ENCODE measurements around the gene ABCC4.
"Not testable (repeated sequence)": the region's sequence is repeated elsewhere in the genome, so short reads cannot be mapped to it uniquely, and the experiment has no call there.

The ABCC4 gene

GRCh38 chr13:95198606-95199005 lies 102.6 kb downstream of the ABCC4 start:
- not testable (repeated sequence) for DNase-seq (ENCODE audit: low read depth, low spot score)

GRCh38 chr13:95197548-95197947 lies 103.7 kb downstream of the ABCC4 start:
- DNase-seq (ENCODE audit: low read depth, low spot score) = no peak

- no peak for DNase-seq (ENCODE audit: low read depth, low spot score)
Measured at GRCh38 chr13:95195146-95195545, 106.1 kb downstream of the ABCC4 start.

- DNase-seq (ENCODE audit: low read depth, low spot score) = no peak
Measured at GRCh38 chr13:95193509-95194230, 107.6 kb downstream of the ABCC4 start.

GRCh38 chr13:95192998-95193397 lies 108.3 kb downstream of the ABCC4 start:
- no peak for DNase-seq (ENCODE audit: low read depth, low spot score)

GRCh38 chr13:95192564-95192945 lies 108.7 kb downstream of the ABCC4 start:
- DNase-seq (ENCODE audit: low read depth, low spot score) = not testable (repeated sequence)

GRCh38 chr13:95191821-95192563 lies 109.3 kb downstream of the ABCC4 start:
- DNase-seq (ENCODE audit: low read depth, low spot score) = peak; percentile 64

GRCh38 chr13:95188128-95188527 lies 113.1 kb downstream of the ABCC4 start:
- no peak for DNase-seq (ENCODE audit: low read depth, low spot score)

GRCh38 chr13:95185851-95186250 lies 115.4 kb downstream of the ABCC4 start:
- no peak for DNase-seq (ENCODE audit: low read depth, low spot score)

GRCh38 chr13:95185311-95185710 lies 115.9 kb downstream of the ABCC4 start:
- no peak for DNase-seq (ENCODE audit: low read depth, low spot score)

GRCh38 chr13:95184317-95184716 lies 116.9 kb downstream of the ABCC4 start:
- DNase-seq (ENCODE audit: low read depth, low spot score) = no peak

GRCh38 chr13:95182570-95183265 lies 118.5 kb downstream of the ABCC4 start:
- DNase-seq (ENCODE audit: low read depth, low spot score) = no peak

- no peak for DNase-seq (ENCODE audit: low read depth, low spot score)
Measured at GRCh38 chr13:95181586-95181985, 119.7 kb downstream of the ABCC4 start.

- no peak for DNase-seq (ENCODE audit: low read depth, low spot score)
Measured at GRCh38 chr13:95180513-95181245, 120.6 kb downstream of the ABCC4 start.

GRCh38 chr13:95176611-95177259 lies 124.5 kb downstream of the ABCC4 start:
- DNase-seq (ENCODE audit: low read depth, low spot score) = no peak

GRCh38 chr13:95174517-95174916 lies 126.7 kb downstream of the ABCC4 start:
- DNase-seq (ENCODE audit: low read depth, low spot score) = no peak

GRCh38 chr13:95168191-95168590 lies 133.1 kb downstream of the ABCC4 start:
- no peak for DNase-seq (ENCODE audit: low read depth, low spot score)

- not testable (repeated sequence) for DNase-seq (ENCODE audit: low read depth, low spot score)
Measured at GRCh38 chr13:95167003-95167402, 134.2 kb downstream of the ABCC4 start.

- no peak for DNase-seq (ENCODE audit: low read depth, low spot score)
Measured at GRCh38 chr13:95164830-95165229, 136.4 kb downstream of the ABCC4 start.

GRCh38 chr13:95160112-95160906 lies 140.9 kb downstream of the ABCC4 start:
- DNase-seq (ENCODE audit: low read depth, low spot score) = no peak
